Measurements from ENCODE around the gene STEAP2. TPM values are rescaled to one million over a fixed set of nuclear protein-coding genes. Genes with fewer than 3 reads are reported as not detected.
A peak's percentile ranks its signal among the peaks of the same experiment; 100 is the strongest.

Gene STEAP2
- total RNA-seq, 4 donors from 2014 or later, result 17.3 to 61.5 (median 20.6) TPM

GRCh38 chr7:90216080-90216674 lies 4.6 kb downstream of the STEAP2 start:
- Histone ChIP-seq H3K4me1 (peaks cover 0 to 26% (median 0%) of the 10 kb centered on the region in 4 donors), H3K27ac (no peak overlapping the region), H3K9me3 (no peaks in the 10 kb centered on the region), H3K36me3 (no peaks in the 10 kb centered on the region), H3K27me3 (no peaks in the 10 kb centered on the region), H3K4me3 (no peak overlapping the region)
- TF ChIP-seq POLR2A (IDR thresholded peaks at IDR 0.05) (no peak), EP300 (IDR thresholded peaks at IDR 0.05) (no peak), CTCF (IDR thresholded peaks at IDR 0.05) (no peak)
- 79 to 93% methylated on average over 6 of the region's 6 CpGs for WGBS, 2 donors
- DNase-seq (ENCODE audit: low spot score in 2 of 2), result no peak

GRCh38 chr7:90216771-90217170 lies 5.2 kb downstream of the STEAP2 start:
- Histone ChIP-seq H3K27ac (no peak overlapping the region), H3K27me3 (no peaks in the 10 kb centered on the region), H3K4me3 (no peak overlapping the region), H3K9me3 (no peaks in the 10 kb centered on the region), H3K36me3 (no peaks in the 10 kb centered on the region), H3K4me1 (peaks cover 0 to 20% (median 0%) of the 10 kb centered on the region in 4 donors)
- 78% methylated on average over 2 of the region's 2 CpGs for WGBS, 2 donors
- TF ChIP-seq EP300 (IDR thresholded peaks at IDR 0.05) (no peak), POLR2A (IDR thresholded peaks at IDR 0.05) (no peak), CTCF (IDR thresholded peaks at IDR 0.05) (no peak)
- no peak for DNase-seq (ENCODE audit: low spot score in 2 of 2)

- no peak overlapping the region for H3K27ac ChIP-seq
- H3K9me3 ChIP-seq, result no peaks in the 10 kb centered on the region
- H3K4me1 ChIP-seq, result no peaks in the 10 kb centered on the region
- H3K4me3 ChIP-seq, result no peak overlapping the region
- no peaks in the 10 kb centered on the region for H3K27me3 ChIP-seq
- H3K36me3 ChIP-seq, result peaks cover 0 to 5% (median 0%) of the 10 kb centered on the region in 3 donors
- TF ChIP-seq POLR2A (IDR thresholded peaks at IDR 0.05) (no peak), EP300 (IDR thresholded peaks at IDR 0.05) (no peak), CTCF (IDR thresholded peaks at IDR 0.05) (no peak)
- no peak for DNase-seq (ENCODE audit: low spot score in 2 of 2)
These were observed 10.8 kb downstream of the STEAP2 start for GRCh38 chr7:90222390-90222789.

- no peaks in the 10 kb centered on the region for H3K4me1 ChIP-seq
- no peaks in the 10 kb centered on the region for H3K9me3 ChIP-seq
- no peak overlapping the region for H3K4me3 ChIP-seq
- H3K27me3 ChIP-seq, result no peaks in the 10 kb centered on the region
- peak overlapping the region in 2 of 4 donors; percentile 27 to 52 for H3K27ac ChIP-seq
- whole genome bisulfite sequencing, 2 donors, result 68 to 73% methylated on average over 5 of the region's 5 CpGs
- H3K36me3 ChIP-seq, result peaks cover 0 to 5% (median 0%) of the 10 kb centered on the region in 3 donors
- DNase-seq (ENCODE audit: low spot score in 2 of 2), result peak in 1 of 2 donors; percentile 25
- TF ChIP-seq EP300 (IDR thresholded peaks at IDR 0.05) (peak in 1 of 2 donors; percentile 49), POLR2A (IDR thresholded peaks at IDR 0.05) (no peak)
These were observed 11.5 kb downstream of the STEAP2 start for GRCh38 chr7:90222811-90223725.

- 49 to 52% methylated on average over 3 of the region's 3 CpGs for WGBS, 2 donors
- no peak overlapping the region for H3K27ac ChIP-seq
These were observed 12.7 kb downstream of the STEAP2 start for GRCh38 chr7:90224195-90224594.

More at GRCh38 chr7:90224195-90224594, 12.7 kb downstream of the STEAP2 start:
- Histone ChIP-seq H3K36me3 (peaks cover 0 to 5% (median 0%) of the 10 kb centered on the region in 3 donors), H3K9me3 (no peaks in the 10 kb centered on the region), H3K4me1 (no peaks in the 10 kb centered on the region), H3K27me3 (no peaks in the 10 kb centered on the region), H3K4me3 (no peak overlapping the region)
- no peak for DNase-seq (ENCODE audit: low spot score in 2 of 2)
- no peak for TF ChIP-seq POLR2A (IDR thresholded peaks at IDR 0.05)
- TF ChIP-seq CTCF (IDR thresholded peaks at IDR 0.05), result no peak
- no peak for TF ChIP-seq EP300 (IDR thresholded peaks at IDR 0.05)
